ENCODE measurements around the gene MYB. TPM values are rescaled to one million over a fixed set of nuclear protein-coding genes. Genes with fewer than 3 reads are reported as not detected.

MYB gene
- total RNA-seq, 2 donors from 2014 or later: 89.6 to 91.4 TPM

DNA sequence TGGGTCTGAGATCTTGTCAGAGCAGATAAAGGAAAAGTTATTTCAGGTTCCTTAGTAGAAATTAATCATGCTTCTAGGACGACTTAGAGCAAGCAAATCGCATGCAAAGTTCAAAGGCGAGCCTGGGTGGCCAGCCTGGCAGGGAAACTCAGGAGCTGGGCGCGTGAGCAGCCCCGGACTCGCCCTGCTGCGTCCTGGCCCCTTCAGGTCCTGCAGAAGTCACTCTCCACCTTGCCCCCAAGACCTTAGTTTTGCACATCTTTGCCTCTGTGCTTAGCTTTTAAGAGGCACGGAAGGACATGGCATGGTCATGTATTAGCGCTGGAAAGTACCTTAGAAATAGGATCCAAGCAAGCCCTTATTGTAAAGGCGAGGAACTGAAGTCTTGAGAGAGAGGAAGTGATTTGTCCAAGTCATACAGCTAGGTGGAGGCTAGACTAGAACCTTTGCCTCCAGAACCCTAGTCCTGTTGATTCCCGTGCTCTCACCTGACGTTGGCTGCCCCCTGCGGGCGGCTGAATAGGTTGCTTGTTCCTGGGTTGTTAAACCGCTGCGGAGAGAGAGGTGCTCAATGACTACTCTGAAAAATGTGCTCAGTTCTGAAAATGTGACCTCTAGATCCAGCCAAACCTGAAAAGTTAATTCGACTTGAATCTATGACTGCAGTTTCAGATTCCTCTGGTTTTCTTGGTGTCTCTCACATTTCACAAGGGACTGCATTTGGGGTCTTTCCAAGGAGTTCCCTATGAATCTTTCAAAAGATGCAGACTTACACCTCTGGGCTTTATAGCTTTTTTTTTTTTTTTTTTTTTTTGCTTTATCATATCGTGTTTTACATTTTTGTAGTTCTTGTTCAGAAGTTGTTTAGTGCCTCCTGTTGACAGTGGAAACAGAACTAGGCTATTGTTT lies 2.7 kb downstream of the MYB start:
- peak overlapping the region; percentile 67 for H3K27ac Mint-ChIP-seq
- H3K9me3 Mint-ChIP-seq: no peaks in the 10 kb centered on the region
- no peaks in the 10 kb centered on the region for H3K27me3 Mint-ChIP-seq (ENCODE audit: low read depth)
- H3K36me3 Mint-ChIP-seq (ENCODE audit: insufficient read depth in 2 of 2): peaks cover 20 to 40% of the 10 kb centered on the region in 2 donors
- DNase-seq (peak; percentile 86), ATAC-seq (replicated peaks in 1 of 2) (peak; percentile 44 to 53)
- peak overlapping the region; percentile 81 to 98 for H3K4me3 Mint-ChIP-seq
- peaks cover 46% of the 10 kb centered on the region for H3K4me1 Mint-ChIP-seq (ENCODE audit: low read depth)

DNA sequence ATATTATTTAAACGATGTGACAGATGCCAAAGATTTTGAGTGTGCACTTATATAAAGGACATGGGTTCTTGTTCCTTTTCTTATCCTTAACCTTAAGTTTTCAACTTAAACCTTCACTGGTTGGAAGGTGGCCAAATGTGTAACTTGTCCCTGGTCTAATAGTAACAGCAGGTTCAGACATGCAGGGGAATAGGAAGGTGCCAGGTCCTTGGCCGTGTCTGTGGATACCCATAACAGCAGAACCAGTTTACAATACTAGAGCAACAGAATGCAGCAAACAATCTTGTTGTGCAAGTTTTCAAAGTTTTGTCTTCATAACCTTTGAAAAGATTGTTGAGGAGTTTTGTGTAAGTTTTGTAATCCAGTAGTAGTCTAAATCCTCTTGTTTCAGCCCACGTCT lies 4.4 kb downstream of the MYB start:
- peak overlapping the region; percentile 65 for H3K27ac Mint-ChIP-seq
- no peak for ATAC-seq (replicated peaks in 1 of 2)
- H3K36me3 Mint-ChIP-seq (ENCODE audit: insufficient read depth in 2 of 2): peaks cover 30 to 55% of the 10 kb centered on the region in 2 donors
- H3K4me3 Mint-ChIP-seq: peak overlapping the region in 1 of 2 donors; percentile 20
- H3K27me3 Mint-ChIP-seq (ENCODE audit: low read depth): no peaks in the 10 kb centered on the region
- no peaks in the 10 kb centered on the region for H3K9me3 Mint-ChIP-seq
- no peak for DNase-seq
- H3K4me1 Mint-ChIP-seq (ENCODE audit: low read depth): peaks cover 33% of the 10 kb centered on the region

DNA sequence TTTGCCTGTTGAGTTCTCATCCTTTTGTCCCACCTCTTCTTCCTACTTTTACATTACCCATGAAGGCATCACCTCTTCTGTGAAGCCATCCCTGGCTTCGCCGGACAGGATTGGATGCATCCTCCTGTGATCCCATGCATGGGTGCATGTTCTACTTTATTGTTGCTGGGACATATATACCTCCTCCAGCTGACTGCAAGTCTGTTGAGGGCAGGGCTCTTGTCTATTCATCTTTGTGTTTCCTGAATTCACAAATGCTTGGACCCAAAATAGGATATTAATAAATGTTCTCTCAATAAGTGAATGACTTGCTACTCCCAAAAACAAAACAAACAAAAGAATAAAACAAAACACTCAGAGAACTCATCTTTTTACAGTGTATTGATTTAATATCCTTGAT lies 5.1 kb downstream of the MYB start:
- Mint-ChIP-seq H3K9me3 (no peaks in the 10 kb centered on the region), H3K4me1 (ENCODE audit: low read depth) (peaks cover 33% of the 10 kb centered on the region), H3K27ac (peak overlapping the region; percentile 1), H3K4me3 (peak overlapping the region in 1 of 2 donors; percentile 3), H3K27me3 (ENCODE audit: low read depth) (no peaks in the 10 kb centered on the region), H3K36me3 (ENCODE audit: insufficient read depth in 2 of 2) (peaks cover 30 to 57% of the 10 kb centered on the region in 2 donors)
- no peak for DNase-seq
- ATAC-seq (replicated peaks in 1 of 2): no peak

DNA sequence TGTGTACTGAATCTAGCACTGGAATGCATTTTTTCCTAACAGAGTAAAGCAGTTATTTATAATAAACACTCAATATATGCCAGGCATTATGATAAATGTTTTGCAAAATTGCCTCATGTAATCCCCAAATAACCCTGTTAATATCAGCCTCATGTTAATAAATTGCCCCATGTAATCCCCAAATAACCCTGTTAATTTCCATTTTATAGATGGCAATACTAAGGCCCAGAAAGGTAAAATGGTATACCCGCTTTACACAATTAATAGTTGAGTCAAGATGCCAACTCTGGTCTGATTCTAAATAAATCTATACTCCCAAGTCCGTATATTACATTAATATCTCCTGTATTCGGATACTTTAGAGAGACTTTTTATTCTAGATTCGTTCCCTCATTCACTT lies 6.3 kb downstream of the MYB start:
- Mint-ChIP-seq H3K36me3 (ENCODE audit: insufficient read depth in 2 of 2) (peaks cover 29 to 59% of the 10 kb centered on the region in 2 donors), H3K4me1 (ENCODE audit: low read depth) (peaks cover 33% of the 10 kb centered on the region), H3K9me3 (no peaks in the 10 kb centered on the region)

DNA sequence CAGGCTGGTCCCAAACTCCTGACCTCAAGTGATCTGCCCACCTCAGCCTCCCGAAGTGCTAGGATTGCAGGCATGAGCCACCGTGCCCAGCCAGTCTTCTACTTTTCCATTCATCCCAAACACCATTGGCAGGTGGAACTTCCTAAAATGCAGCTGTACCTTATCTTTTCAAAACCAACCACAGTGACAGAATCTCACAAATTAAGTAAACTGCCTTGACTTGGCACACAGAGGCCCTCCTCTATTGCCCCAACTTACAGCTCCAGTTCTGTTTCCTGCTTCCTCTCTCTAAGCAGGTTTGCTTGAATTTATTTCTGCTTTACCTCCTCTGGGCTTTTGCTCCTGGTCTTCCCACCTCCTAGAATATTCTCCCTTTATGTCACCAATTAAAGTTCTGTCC lies 7.6 kb downstream of the MYB start:
- Mint-ChIP-seq H3K4me1 (ENCODE audit: low read depth) (peaks cover 38% of the 10 kb centered on the region), H3K4me3 (no peak overlapping the region), H3K27me3 (ENCODE audit: low read depth) (no peaks in the 10 kb centered on the region), H3K9me3 (no peaks in the 10 kb centered on the region), H3K27ac (peak overlapping the region; percentile 55), H3K36me3 (ENCODE audit: insufficient read depth in 2 of 2) (peaks cover 33 to 63% of the 10 kb centered on the region in 2 donors)
- DNase-seq: no peak
- ATAC-seq (replicated peaks in 1 of 2): no peak

More for the DNA sequence above, 6.3 kb downstream of the MYB start:
- no peak overlapping the region for H3K27ac Mint-ChIP-seq
- H3K27me3 Mint-ChIP-seq (ENCODE audit: low read depth): no peaks in the 10 kb centered on the region
- ATAC-seq (replicated peaks in 1 of 2) (no peak), DNase-seq (no peak)
- H3K4me3 Mint-ChIP-seq: no peak overlapping the region

DNA sequence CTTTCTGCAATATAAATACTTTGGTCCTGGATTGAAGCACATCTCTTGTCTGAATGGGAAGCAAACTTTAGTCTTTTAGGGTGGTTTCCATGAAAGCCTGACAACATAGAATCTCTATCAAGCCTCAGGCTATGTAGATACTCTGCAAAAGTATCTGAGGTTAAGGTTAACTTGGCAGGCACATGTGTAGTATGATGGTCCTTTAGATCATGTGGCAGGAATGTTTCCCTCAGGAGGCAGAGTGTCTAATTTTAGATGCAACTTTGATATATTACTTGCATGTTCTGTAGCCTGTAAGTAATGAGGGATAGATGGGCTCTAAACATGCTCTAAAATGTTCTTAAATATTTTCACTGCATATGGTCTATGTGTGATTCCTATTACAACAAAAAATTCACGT lies 8.2 kb downstream of the MYB start:
- ATAC-seq (replicated peaks in 1 of 2) (no peak), DNase-seq (no peak)
- Mint-ChIP-seq H3K4me3 (no peak overlapping the region), H3K36me3 (ENCODE audit: insufficient read depth in 2 of 2) (peaks cover 38 to 69% of the 10 kb centered on the region in 2 donors), H3K9me3 (no peaks in the 10 kb centered on the region), H3K4me1 (ENCODE audit: low read depth) (peaks cover 39% of the 10 kb centered on the region), H3K27ac (no peak overlapping the region), H3K27me3 (ENCODE audit: low read depth) (no peaks in the 10 kb centered on the region)

DNA sequence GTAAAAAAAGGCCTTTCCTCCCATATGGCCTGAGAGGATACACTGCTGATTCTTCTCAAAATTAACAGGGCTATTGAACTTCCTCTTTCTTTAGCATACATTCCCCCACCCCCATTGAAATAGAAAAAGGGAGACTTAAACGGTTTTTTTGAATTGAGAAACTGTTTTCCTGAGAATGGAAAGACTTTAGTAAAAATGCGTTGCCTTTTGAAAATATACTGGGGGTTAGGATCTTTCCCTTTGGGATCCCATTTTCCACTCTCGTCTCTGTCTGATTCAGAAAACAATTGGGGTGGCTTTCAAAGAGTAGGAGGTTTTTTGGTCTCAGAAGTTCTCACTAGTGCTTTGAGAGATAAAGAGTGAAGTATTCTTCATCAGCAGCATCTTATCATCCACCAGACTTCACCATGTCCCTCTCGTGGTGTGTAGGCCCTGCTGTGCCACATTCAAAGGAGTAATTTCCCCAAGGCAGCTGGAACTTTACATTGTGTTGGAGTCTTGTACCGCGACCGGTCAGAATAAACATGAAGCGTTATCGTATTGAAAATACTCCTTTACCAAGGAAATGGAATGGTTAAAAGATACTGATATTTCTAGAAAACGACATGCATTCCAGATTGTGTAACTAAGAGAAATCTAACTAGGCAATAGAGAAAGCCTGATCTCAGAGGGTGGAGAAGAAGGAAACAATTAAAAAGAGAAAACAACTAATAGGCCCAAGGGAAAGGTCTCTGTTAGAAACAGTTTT lies 10.6 kb downstream of the MYB start:
- no peak overlapping the region for H3K4me3 Mint-ChIP-seq
- H3K27me3 Mint-ChIP-seq (ENCODE audit: low read depth): no peaks in the 10 kb centered on the region
- peaks cover 38 to 76% of the 10 kb centered on the region in 2 donors for H3K36me3 Mint-ChIP-seq (ENCODE audit: insufficient read depth in 2 of 2)
- H3K9me3 Mint-ChIP-seq: no peaks in the 10 kb centered on the region
- ATAC-seq (replicated peaks in 1 of 2) (no peak), DNase-seq (no peak)
- peak overlapping the region; percentile 68 for H3K27ac Mint-ChIP-seq
- peaks cover 44% of the 10 kb centered on the region for H3K4me1 Mint-ChIP-seq (ENCODE audit: low read depth)

DNA sequence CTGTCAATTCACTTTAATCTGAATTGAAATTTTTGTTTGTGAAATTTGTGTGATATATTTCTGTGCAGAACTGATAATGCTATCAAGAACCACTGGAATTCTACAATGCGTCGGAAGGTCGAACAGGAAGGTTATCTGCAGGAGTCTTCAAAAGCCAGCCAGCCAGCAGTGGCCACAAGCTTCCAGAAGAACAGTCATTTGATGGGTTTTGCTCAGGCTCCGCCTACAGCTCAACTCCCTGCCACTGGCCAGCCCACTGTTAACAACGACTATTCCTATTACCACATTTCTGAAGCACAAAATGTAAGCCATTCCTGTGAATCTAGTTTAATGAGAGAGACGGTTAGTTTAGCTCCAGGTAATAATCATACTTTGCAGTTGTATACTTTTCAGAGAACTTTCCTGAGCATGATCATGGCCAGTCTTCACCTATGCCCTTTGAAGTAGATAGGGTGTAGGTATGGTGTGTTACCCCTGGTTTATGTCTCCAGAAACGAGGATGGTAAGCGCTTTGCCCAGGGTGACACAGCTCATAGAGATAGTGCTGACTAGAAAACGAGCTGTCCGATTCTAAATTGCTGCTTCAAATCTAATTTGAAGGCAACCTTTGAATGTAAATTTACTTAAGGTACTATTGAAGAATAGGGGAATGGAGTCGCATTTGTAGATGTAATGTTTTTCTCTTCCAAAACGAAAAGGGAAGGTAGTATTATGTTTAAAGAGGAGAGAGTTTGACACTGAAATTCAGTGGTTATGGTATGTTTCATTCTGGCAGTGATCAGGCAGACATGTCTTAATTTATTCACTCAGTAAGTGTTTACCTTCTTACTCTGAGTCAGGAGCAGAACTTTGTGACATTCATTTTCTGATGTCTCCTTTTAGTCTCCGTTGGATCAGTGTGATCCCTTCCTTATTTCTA lies 11.4 kb downstream of the MYB start:
- Mint-ChIP-seq H3K36me3 (ENCODE audit: insufficient read depth in 2 of 2) (peaks cover 43 to 81% of the 10 kb centered on the region in 2 donors), H3K9me3 (no peaks in the 10 kb centered on the region), H3K4me1 (ENCODE audit: low read depth) (peaks cover 52% of the 10 kb centered on the region), H3K27ac (peak overlapping the region; percentile 35), H3K27me3 (ENCODE audit: low read depth) (no peaks in the 10 kb centered on the region), H3K4me3 (no peak overlapping the region)
- DNase-seq: no peak
- ATAC-seq (replicated peaks in 1 of 2): no peak

DNA sequence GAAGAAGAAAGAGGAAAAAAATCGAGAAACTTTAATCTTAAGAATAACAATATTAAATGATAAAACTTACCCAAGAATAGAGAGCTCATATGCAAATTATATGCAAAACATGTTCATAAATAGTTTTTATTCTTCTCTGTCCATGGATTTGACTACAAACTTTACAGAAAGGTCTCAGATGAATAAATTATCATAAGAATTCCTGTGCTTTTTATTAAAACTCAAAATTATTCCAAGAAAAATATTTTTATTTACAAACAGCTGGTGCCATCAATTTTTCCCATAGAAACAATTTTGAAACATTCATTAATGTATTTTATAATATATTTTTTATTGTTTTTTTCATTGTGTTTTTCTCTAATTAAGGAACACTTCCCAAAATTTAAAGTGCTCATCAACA lies 12.1 kb downstream of the MYB start:
- no peaks in the 10 kb centered on the region for H3K27me3 Mint-ChIP-seq (ENCODE audit: low read depth)
- no peaks in the 10 kb centered on the region for H3K9me3 Mint-ChIP-seq
- no peak for ATAC-seq (replicated peaks in 1 of 2)
- H3K4me1 Mint-ChIP-seq (ENCODE audit: low read depth): peaks cover 52% of the 10 kb centered on the region
- DNase-seq: no peak
- no peak overlapping the region for H3K27ac Mint-ChIP-seq
- peaks cover 41 to 81% of the 10 kb centered on the region in 2 donors for H3K36me3 Mint-ChIP-seq (ENCODE audit: insufficient read depth in 2 of 2)
- H3K4me3 Mint-ChIP-seq: no peak overlapping the region

DNA sequence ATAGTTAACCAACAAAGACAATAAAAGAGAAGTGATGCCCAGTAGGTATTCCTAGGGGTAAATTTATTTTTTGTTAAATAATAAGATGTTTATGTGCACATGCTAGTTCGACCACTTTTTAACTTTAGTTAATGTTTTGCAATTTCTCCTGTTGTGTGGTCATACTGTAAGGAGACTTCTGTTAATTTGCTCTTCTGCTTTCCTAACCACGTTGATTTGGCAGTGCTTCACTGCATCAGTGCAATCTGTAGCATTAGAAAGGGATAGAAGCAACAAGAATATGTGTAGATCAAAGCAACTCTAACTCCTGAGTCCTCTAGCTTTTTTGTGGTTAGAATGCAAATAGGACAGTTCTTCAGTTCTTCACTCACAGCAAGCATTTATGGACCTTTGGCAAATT lies 13.9 kb downstream of the MYB start:
- Mint-ChIP-seq H3K36me3 (ENCODE audit: insufficient read depth in 2 of 2) (peaks cover 31 to 72% of the 10 kb centered on the region in 2 donors), H3K4me3 (no peak overlapping the region), H3K4me1 (ENCODE audit: low read depth) (peaks cover 45% of the 10 kb centered on the region), H3K27ac (no peak overlapping the region), H3K27me3 (ENCODE audit: low read depth) (no peaks in the 10 kb centered on the region), H3K9me3 (no peaks in the 10 kb centered on the region)
- no peak for DNase-seq
- no peak for ATAC-seq (replicated peaks in 1 of 2)

DNA sequence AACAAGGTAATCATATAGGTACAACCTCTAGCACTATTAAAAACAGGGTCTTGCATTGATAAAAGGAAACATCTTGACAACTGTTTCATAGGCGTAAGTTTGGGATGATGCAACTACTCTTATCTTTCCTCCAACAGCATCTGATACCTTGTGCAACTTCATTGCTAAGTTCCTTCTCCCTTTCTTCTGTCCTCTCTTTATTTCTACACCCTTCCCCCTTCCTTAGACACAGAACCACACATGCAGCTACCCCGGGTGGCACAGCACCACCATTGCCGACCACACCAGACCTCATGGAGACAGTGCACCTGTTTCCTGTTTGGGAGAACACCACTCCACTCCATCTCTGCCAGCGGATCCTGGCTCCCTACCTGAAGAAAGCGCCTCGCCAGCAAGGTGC lies 14.4 kb downstream of the MYB start:
- Mint-ChIP-seq H3K9me3 (no peaks in the 10 kb centered on the region), H3K27ac (no peak overlapping the region), H3K27me3 (ENCODE audit: low read depth) (no peaks in the 10 kb centered on the region), H3K4me1 (ENCODE audit: low read depth) (peaks cover 45% of the 10 kb centered on the region), H3K36me3 (ENCODE audit: insufficient read depth in 2 of 2) (peaks cover 33 to 75% of the 10 kb centered on the region in 2 donors), H3K4me3 (no peak overlapping the region)
- DNase-seq: no peak
- no peak for ATAC-seq (replicated peaks in 1 of 2)

DNA sequence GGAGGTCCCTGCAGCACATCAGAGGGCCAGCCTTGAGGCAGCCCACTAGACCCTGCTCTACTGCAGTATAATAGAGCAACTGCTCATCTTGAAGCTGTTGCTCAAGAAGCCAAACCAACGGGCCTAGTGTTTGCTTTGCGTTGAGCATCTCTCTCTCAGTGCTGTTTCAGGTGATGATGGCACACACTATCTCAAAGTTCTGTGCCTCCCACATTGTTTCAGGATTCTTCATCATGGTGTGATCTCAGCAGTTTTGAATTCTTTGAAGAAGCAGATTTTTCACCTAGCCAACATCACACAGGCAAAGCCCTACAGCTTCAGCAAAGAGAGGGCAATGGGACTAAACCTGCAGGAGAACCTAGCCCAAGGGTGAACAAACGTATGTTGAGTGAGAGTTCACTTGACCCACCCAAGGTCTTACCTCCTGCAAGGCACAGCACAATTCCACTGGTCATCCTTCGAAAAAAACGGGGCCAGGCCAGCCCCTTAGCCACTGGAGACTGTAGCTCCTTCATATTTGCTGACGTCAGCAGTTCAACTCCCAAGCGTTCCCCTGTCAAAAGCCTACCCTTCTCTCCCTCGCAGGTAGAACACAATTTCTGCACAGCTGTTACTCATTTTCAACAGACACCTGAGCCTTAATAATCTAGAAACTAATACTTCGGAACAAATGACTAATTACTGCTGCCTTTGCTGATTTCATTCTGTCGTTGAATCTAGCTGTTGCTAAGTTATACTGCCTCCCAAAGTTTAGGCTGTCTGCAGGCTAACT lies 15.8 kb downstream of the MYB start:
- Mint-ChIP-seq H3K4me3 (peak overlapping the region; percentile 34 to 65), H3K27ac (peak overlapping the region; percentile 91), H3K36me3 (ENCODE audit: insufficient read depth in 2 of 2) (peaks cover 30 to 67% of the 10 kb centered on the region in 2 donors), H3K27me3 (ENCODE audit: low read depth) (no peaks in the 10 kb centered on the region), H3K4me1 (ENCODE audit: low read depth) (peaks cover 45% of the 10 kb centered on the region), H3K9me3 (no peaks in the 10 kb centered on the region)
- ATAC-seq (replicated peaks in 1 of 2) (peak; percentile 87 to 88), DNase-seq (peak; percentile 32 to 36)

Data from activated T-cell treated with anti-CD3 and anti-CD28 coated beads, Interleukin-2, amount 50 U/mL, for 72 hours (primary cell).